Non-pigmented ciliary epithelial cell (primary cell): ENCODE measurements around the gene SYNDIG1L.

Experiments used
- DNase-seq: peaks from one replicate; pipeline ENCODE4 v3.0.0-alpha.2; 2010; ENCODE audit warnings: low read depth

SYNDIG1L gene

DNA sequence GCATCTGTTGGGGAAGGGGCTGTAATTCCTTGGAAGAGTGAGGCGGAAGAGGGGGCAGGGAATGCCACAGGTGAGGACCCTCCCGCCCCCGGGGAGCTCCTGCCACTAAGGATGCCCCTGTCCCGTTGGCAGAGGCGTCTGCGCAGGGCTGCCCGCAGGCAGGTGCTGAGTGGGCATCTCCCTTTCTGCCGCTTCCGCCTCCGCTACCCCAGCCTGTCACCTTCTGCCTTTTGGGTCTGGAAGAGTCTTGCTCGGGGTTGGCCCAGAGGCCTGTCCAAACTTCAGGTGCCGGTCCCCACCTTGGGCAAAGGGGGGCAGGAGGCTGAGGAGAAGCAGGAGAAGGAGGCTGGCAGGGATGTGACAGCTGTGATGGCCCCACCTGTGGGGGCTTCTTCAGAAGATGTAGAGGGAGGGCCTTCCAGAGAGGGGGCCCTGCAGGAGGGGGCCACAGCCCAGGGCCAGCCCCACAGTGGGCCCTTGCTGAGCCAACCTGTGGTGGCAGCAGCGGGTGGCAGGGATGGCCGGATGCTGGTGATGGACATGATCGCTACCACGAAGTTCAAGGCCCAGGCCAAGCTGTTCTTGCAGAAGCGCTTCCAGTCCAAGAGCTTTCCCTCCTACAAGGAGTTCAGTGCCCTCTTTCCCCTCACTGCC is 67.7 kb downstream of the SYNDIG1L start:
- DNase-seq, result no peak

DNA sequence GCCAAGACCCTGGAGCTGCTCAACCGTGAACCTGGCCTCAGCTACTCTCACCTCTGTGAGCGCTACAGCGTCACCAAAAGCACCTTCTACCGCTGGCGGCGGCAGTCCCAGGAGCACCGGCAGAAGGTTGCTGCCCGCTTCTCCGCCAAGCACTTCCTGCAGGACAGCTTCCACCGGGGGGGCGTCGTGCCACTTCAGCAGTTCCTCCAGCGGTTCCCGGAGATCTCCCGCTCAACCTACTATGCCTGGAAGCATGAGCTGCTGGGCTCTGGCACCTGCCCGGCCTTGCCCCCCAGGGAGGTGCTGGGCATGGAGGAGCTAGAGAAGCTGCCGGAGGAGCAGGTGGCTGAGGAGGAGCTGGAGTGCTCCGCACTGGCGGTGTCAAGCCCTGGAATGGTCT is 68.4 kb downstream of the SYNDIG1L start:
- no peak for DNase-seq

DNA sequence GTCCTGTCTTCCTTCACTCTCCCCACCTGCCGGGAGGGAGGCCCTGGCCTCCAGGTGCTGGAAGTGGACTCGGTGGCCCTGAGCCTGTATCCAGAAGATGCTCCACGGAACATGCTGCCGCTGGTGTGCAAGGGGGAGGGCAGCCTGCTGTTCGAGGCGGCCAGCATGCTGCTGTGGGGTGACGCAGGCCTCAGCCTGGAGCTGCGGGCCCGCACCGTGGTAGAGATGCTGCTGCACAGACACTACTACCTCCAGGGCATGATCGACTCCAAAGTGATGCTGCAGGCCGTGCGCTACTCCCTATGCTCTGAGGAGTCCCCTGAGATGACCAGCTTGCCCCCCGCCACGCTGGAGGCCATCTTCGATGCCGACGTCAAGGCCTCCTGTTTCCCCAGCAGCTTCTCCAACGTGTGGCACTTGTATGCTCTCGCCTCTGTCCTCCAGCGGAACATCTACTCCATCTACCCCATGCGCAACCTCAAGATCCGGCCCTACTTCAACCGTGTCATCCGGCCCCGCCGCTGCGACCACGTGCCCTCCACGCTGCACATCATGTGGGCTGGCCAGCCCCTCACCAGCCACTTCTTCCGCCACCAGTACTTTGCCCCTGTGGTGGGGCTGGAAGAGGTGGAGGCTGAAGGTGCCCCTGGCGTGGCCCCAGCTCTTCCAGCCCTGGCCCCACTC is 69.0 kb downstream of the SYNDIG1L start:
- DNase-seq, result no peak
